Measurements from ENCODE around the gene SH2D1B. TPM values are rescaled to one million over a fixed set of nuclear protein-coding genes. Genes with fewer than 3 reads are reported as not detected.
"Not testable (repeated sequence)": the region's sequence is repeated elsewhere in the genome, so short reads cannot be mapped to it uniquely, and the experiment has no call there.

SH2D1B gene
- total RNA-seq, 4 donors from 2014 or later: 0.37 to 1.4 (median 0.81) TPM

DNA sequence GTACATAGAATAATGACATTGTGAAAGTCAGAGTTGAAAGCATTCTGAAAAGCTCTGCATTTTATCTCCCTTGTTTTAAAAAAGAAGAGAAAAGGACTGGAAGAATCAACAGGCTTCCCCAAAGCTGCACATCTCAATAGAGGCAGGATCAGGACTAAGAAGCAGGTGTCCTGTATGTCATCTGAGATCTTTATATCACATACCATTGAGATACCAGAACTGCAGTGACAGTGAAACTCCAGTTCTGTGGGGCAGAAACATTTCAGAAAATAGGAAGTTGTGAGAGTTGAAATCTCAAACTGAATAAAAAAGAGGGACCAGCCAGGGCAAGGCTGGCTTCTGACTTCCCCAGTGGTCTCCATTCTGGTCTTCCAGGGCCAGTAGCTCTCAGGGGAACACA, 33.0 kb upstream of the SH2D1B start:
- in situ Hi-C loops (cut with MboI; ENCODE audit: low pct_ligation_motif_present in 1 of 4, low pct_unique_long_range_greater_than_20kb in 1 of 4, low sequenced_read_pairs in 3 of 4): no loop called here
- peaks cover 5% of the 10 kb centered on the region for H3K27me3 ChIP-seq
- TF ChIP-seq POLR2A (IDR thresholded peaks at IDR 0.05): no peak
- TF ChIP-seq, protein P1, sequence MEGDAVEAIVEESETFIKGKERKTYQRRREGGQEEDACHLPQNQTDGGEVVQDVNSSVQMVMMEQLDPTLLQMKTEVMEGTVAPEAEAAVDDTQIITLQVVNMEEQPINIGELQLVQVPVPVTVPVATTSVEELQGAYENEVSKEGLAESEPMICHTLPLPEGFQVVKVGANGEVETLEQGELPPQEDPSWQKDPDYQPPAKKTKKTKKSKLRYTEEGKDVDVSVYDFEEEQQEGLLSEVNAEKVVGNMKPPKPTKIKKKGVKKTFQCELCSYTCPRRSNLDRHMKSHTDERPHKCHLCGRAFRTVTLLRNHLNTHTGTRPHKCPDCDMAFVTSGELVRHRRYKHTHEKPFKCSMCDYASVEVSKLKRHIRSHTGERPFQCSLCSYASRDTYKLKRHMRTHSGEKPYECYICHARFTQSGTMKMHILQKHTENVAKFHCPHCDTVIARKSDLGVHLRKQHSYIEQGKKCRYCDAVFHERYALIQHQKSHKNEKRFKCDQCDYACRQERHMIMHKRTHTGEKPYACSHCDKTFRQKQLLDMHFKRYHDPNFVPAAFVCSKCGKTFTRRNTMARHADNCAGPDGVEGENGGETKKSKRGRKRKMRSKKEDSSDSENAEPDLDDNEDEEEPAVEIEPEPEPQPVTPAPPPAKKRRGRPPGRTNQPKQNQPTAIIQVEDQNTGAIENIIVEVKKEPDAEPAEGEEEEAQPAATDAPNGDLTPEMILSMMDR (IDR thresholded peaks at IDR 0.05): no peak
- no peak for TF ChIP-seq POLR2AphosphoS5 (IDR thresholded peaks at IDR 0.05)
- no peak for TF ChIP-seq EP300 (IDR thresholded peaks at IDR 0.05; ENCODE audit: low read depth)
- no peaks in the 10 kb centered on the region for H3K36me3 ChIP-seq
- H3K4me1 ChIP-seq: no peaks in the 10 kb centered on the region
- H3K9me3 ChIP-seq: no peaks in the 10 kb centered on the region
- intact Hi-C loops (cut with DNase I; ENCODE audit: low total_unique reads): no loop called here
- H3K27ac ChIP-seq: no peak overlapping the region
- no peak for DNase-seq
- no peak overlapping the region for H3K4me3 ChIP-seq

DNA sequence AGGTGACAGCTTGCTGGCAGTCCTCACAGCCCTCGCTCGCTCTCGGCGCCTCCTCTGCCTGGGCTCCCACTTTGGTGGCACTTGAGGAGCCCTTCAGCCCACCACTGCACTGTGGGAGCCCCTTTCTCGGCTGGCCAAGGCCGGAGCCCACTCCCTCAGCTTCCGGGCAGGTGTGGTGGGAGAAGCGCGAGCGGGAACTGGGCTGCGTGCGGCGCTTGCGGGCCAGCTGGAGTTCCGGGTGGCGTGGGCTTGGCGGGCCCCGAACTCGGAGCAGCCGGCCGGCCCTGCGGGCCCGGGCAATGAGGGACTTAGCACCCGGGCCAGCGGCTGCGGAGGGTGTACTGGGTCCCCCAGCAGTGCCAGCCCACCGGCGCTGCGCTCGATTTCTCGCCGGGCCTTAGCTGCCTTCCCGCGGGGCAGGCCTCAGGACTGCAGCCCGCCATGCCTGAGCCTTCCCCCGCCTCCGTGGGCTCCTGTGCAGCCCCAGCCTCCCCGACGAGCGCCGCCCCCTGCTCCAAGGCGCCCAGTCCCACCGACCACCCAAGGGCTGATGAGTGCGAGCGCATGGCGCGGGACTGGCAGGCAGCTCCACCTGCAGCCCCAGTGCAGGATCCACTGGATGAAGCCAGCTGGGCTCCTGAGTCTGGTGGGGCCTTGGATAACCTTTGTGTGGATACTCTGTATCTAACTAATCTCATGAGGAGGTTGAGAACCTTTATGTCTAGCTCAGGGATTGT, 21.2 kb upstream of the SH2D1B start:
- H3K27ac ChIP-seq; H3K36me3 ChIP-seq; in situ Hi-C loops (cut with MboI; ENCODE audit: low pct_ligation_motif_present in 1 of 4, low pct_unique_long_range_greater_than_20kb in 1 of 4, low sequenced_read_pairs in 3 of 4); intact Hi-C loops (cut with DNase I; ENCODE audit: low total_unique reads); H3K9me3 ChIP-seq; H3K4me3 ChIP-seq; H3K27me3 ChIP-seq; H3K4me1 ChIP-seq; DNase-seq: not testable (repeated sequence)
- 92 to 96% methylated on average over 4 to 30 of the region's 47 CpGs for WGBS, 2 donors (ENCODE audit: low coverage in 1 of 2)

DNA sequence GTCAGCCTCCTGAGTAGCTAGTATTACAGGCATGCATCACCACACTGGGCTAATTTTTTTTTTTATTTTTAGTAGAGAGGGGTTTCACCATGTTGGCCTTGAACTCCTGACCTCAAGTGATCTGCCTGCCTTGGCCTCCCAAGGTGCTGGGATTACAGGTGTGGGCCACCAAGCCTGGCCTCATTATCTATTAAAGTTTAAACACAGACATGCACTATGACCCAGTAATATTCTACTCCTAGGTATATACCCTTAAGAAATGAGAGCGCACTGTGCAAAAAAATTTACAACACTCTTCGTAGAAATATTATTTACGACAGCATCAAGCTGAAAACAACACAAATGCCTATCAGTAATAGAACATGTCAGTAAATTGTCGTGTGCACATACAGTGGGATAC, 18.6 kb upstream of the SH2D1B start:
- H3K27me3 ChIP-seq: no peaks in the 10 kb centered on the region
- 72 to 84% methylated on average over 3 to 4 of the region's 4 CpGs for WGBS, 2 donors (ENCODE audit: low coverage in 1 of 2)
- no peaks in the 10 kb centered on the region for H3K36me3 ChIP-seq
- in situ Hi-C loops (cut with MboI; ENCODE audit: low pct_ligation_motif_present in 1 of 4, low pct_unique_long_range_greater_than_20kb in 1 of 4, low sequenced_read_pairs in 3 of 4): no loop called here
- intact Hi-C loops (cut with DNase I; ENCODE audit: low total_unique reads): no loop called here
- DNase-seq: no peak
- H3K27ac ChIP-seq: no peak overlapping the region
- H3K4me3 ChIP-seq: no peak overlapping the region
- no peaks in the 10 kb centered on the region for H3K9me3 ChIP-seq
- H3K4me1 ChIP-seq: no peaks in the 10 kb centered on the region
- TF ChIP-seq POLR2AphosphoS5 (IDR thresholded peaks at IDR 0.05) (no peak), POLR2A (IDR thresholded peaks at IDR 0.05) (no peak), EP300 (IDR thresholded peaks at IDR 0.05; ENCODE audit: low read depth) (no peak)
- TF ChIP-seq, protein P1 (IDR thresholded peaks at IDR 0.05): no peak

DNA sequence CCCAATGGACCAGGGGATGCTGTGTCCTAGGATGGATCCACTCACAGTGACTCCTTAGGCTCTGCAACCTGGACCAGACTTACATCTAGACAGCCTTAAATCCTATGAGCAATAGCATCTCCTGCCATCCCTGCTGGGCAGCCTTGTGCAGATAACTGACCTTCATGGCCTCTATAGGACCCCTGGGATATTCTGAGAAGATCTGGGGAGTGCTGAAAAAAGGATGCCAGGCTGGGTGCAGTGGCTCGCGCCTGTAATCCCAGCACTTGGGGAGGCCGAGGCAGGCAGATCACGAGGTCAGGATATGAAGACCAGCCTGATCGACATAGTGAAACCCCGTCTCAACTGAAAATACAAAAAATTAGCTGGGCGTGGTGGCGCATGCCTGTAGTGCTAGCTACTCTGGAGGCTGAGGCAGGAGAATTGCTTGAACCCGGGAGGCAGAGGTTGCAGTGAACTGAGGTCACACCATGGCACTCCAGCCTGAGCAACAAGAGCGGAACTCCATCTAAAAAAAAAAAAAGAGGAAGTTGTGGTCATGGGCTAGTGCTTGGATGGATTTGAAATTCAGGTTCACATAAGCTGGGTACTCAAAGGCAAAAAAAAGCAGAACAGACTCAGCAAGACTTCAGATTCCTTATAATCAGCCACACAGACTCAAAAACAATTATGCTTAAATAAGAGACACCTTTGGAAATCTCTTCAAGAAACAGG, 10.9 kb upstream of the SH2D1B start:
- Histone ChIP-seq H3K4me1 (peaks cover 0 to 25% (median 12%) of the 10 kb centered on the region in 4 donors), H3K4me3 (no peak overlapping the region), H3K9me3 (no peaks in the 10 kb centered on the region), H3K27ac (no peak overlapping the region), H3K36me3 (peaks cover 0 to 4% (median 0%) of the 10 kb centered on the region in 4 donors), H3K27me3 (no peaks in the 10 kb centered on the region)
- DNase-seq: no peak
- TF ChIP-seq, protein P1 (IDR thresholded peaks at IDR 0.05): no peak
- TF ChIP-seq EP300 (IDR thresholded peaks at IDR 0.05; ENCODE audit: low read depth): no peak
- TF ChIP-seq POLR2AphosphoS5 (IDR thresholded peaks at IDR 0.05): no peak
- no peak for TF ChIP-seq POLR2A (IDR thresholded peaks at IDR 0.05)
- intact Hi-C loops (cut with DNase I; ENCODE audit: low total_unique reads) (no loop called here), in situ Hi-C loops (cut with MboI; ENCODE audit: low pct_ligation_motif_present in 1 of 4, low pct_unique_long_range_greater_than_20kb in 1 of 4, low sequenced_read_pairs in 3 of 4) (no loop called here)
- 57 to 79% methylated on average over 4 to 10 of the region's 10 CpGs for whole genome bisulfite sequencing, 2 donors (ENCODE audit: low coverage in 1 of 2)
